Measurements from ENCODE around the gene CD300H. TPM values are rescaled to one million over a fixed set of nuclear protein-coding genes. Genes with fewer than 3 reads are reported as not detected.

The CD300H gene
- total RNA-seq, 1 experiment from 2014 or later, result not detected

DNA sequence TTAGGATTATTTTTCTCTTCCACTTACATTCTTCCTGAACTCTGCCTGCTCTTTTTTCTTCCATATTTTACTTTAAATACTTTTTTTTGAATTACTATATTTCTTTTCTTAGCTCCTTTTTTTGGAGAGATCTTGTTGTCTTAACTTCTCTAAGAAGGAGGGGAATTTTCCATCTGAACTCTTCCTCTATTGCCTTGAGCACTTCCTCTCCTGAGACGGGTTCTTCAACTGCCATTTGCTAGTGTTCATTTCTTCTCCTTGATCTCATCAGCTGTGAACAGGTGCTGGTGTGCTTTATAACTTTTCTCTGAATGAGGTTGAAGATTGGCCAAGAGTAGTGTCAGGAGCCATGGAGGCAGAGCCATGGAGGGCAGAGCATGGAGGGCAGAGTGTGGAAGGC, 39.9 kb upstream of the CD300H start:
- no TSS peak for BruUV-seq (replicated peaks)
- H3K36me3 ChIP-seq (ENCODE audit: control insufficient read depth, insufficient read depth, low read length), result no peaks in the 10 kb centered on the region
- POLR2A ChIA-PET, result interaction anchor here (0.6 kb wide), 1 partner anchor 60 kb away, joined by 9 read pairs; no protein-coding TSS in a partner anchor
- in situ Hi-C loops (cut with HindIII; ENCODE audit: low pct_unique_long_range_greater_than_20kb, low sequenced_read_pairs), result no loop called here
- 0 out of 2 replicates have a peak, but pooled peaks cover 3% of the 10 kb centered on the region for H3K4me1 ChIP-seq (ENCODE audit: control insufficient read depth, insufficient read depth, low read length)
- CTCF ChIA-PET, result no interaction called here
- intact Hi-C loops (cut with micrococcal nuclease; ENCODE audit: unreplicated experiment), result loop anchor here (10.0 kb wide), 1 partner anchor 58 kb away; no protein-coding TSS in a partner anchor
- no peak for DNase-seq (ENCODE audit: low read depth, low spot score)
- H3K4me3 ChIP-seq (ENCODE audit: low read depth in 2 of 2, low read length in 2 of 2), result no peak overlapping the region
- H3K9me3 ChIP-seq (ENCODE audit: control insufficient read depth, insufficient read depth, low read depth, low read length), result no peaks in the 10 kb centered on the region
- no peak for ATAC-seq
- peaks cover 22% of the 10 kb centered on the region for H3K27me3 ChIP-seq (ENCODE audit: control insufficient read depth, insufficient read depth, low read length)
- no peak for TF ChIP-seq POLR2AphosphoS5 (IDR thresholded peaks at IDR 0.05; ENCODE audit: low read depth, low read length)
- TF ChIP-seq, protein P1, sequence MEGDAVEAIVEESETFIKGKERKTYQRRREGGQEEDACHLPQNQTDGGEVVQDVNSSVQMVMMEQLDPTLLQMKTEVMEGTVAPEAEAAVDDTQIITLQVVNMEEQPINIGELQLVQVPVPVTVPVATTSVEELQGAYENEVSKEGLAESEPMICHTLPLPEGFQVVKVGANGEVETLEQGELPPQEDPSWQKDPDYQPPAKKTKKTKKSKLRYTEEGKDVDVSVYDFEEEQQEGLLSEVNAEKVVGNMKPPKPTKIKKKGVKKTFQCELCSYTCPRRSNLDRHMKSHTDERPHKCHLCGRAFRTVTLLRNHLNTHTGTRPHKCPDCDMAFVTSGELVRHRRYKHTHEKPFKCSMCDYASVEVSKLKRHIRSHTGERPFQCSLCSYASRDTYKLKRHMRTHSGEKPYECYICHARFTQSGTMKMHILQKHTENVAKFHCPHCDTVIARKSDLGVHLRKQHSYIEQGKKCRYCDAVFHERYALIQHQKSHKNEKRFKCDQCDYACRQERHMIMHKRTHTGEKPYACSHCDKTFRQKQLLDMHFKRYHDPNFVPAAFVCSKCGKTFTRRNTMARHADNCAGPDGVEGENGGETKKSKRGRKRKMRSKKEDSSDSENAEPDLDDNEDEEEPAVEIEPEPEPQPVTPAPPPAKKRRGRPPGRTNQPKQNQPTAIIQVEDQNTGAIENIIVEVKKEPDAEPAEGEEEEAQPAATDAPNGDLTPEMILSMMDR (IDR thresholded peaks at IDR 0.05), result no peak
- TF ChIP-seq, protein P2, sequence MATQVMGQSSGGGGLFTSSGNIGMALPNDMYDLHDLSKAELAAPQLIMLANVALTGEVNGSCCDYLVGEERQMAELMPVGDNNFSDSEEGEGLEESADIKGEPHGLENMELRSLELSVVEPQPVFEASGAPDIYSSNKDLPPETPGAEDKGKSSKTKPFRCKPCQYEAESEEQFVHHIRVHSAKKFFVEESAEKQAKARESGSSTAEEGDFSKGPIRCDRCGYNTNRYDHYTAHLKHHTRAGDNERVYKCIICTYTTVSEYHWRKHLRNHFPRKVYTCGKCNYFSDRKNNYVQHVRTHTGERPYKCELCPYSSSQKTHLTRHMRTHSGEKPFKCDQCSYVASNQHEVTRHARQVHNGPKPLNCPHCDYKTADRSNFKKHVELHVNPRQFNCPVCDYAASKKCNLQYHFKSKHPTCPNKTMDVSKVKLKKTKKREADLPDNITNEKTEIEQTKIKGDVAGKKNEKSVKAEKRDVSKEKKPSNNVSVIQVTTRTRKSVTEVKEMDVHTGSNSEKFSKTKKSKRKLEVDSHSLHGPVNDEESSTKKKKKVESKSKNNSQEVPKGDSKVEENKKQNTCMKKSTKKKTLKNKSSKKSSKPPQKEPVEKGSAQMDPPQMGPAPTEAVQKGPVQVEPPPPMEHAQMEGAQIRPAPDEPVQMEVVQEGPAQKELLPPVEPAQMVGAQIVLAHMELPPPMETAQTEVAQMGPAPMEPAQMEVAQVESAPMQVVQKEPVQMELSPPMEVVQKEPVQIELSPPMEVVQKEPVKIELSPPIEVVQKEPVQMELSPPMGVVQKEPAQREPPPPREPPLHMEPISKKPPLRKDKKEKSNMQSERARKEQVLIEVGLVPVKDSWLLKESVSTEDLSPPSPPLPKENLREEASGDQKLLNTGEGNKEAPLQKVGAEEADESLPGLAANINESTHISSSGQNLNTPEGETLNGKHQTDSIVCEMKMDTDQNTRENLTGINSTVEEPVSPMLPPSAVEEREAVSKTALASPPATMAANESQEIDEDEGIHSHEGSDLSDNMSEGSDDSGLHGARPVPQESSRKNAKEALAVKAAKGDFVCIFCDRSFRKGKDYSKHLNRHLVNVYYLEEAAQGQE (IDR thresholded peaks at IDR 0.05; ENCODE audit: insufficient read depth in 1 of 2, low read depth in 2 of 2, low read length in 1 of 2), result no peak
- no peak for TF ChIP-seq TCF7L2 (IDR thresholded peaks at IDR 0.05; ENCODE audit: low read depth, low read length)
- no peak for TF ChIP-seq SIN3A (IDR thresholded peaks at IDR 0.05; ENCODE audit: borderline replicate concordance, insufficient read depth, low read depth, low read length)
- no peak overlapping the region for H3K27ac ChIP-seq (ENCODE audit: low read length)

DNA sequence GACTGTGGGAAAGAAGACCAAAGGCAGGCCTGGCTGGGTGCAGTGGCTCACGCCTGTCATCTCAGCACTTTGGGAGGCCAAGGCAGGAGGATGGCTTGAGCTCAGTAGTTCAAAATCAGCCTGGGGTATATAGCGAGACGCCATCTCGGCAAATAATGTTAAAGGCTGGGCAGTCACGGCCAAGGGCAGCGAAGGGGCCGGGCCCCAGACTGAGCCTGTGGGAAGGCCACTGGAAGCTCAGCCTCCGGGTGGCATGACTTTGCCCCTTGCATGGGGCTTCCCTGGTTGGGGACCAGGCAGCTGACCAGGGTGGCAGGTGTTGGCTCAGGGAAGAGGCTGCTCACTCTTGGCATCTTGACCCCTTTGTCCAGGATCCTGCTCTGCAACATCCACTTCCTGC, 38.7 kb upstream of the CD300H start:
- ChIA-PET POLR2A (no interaction called here), CTCF (interaction anchor here (0.6 kb wide), 1 partner anchor 105 kb away, joined by 7 read pairs; no protein-coding TSS in a partner anchor)
- in situ Hi-C loops (cut with HindIII; ENCODE audit: low pct_unique_long_range_greater_than_20kb, low sequenced_read_pairs), result no loop called here
- TF ChIP-seq, protein P2 (IDR thresholded peaks at IDR 0.05; ENCODE audit: insufficient read depth in 1 of 2, low read depth in 2 of 2, low read length in 1 of 2), result no peak
- TF ChIP-seq, protein P1 (IDR thresholded peaks at IDR 0.05), result no peak
- TF ChIP-seq SIN3A (IDR thresholded peaks at IDR 0.05; ENCODE audit: borderline replicate concordance, insufficient read depth, low read depth, low read length) (no peak), POLR2AphosphoS5 (IDR thresholded peaks at IDR 0.05; ENCODE audit: low read depth, low read length) (no peak), TCF7L2 (IDR thresholded peaks at IDR 0.05; ENCODE audit: low read depth, low read length) (no peak)
- intact Hi-C loops (cut with micrococcal nuclease; ENCODE audit: unreplicated experiment), result loop anchor here (10.0 kb wide), 1 partner anchor 59 kb away; no protein-coding TSS in a partner anchor
- Histone ChIP-seq H3K4me3 (ENCODE audit: low read depth in 2 of 2, low read length in 2 of 2) (no peak overlapping the region), H3K27me3 (ENCODE audit: control insufficient read depth, insufficient read depth, low read length) (peaks cover 12% of the 10 kb centered on the region), H3K27ac (ENCODE audit: low read length) (no peak overlapping the region), H3K36me3 (ENCODE audit: control insufficient read depth, insufficient read depth, low read length) (no peaks in the 10 kb centered on the region), H3K9me3 (ENCODE audit: control insufficient read depth, insufficient read depth, low read depth, low read length) (no peaks in the 10 kb centered on the region), H3K4me1 (ENCODE audit: control insufficient read depth, insufficient read depth, low read length) (0 out of 2 replicates have a peak, but pooled peaks cover 3% of the 10 kb centered on the region)
- BruUV-seq (replicated peaks), result no TSS peak
- no peak for ATAC-seq
- no peak for DNase-seq (ENCODE audit: low read depth, low spot score)
